Endothelial cell (in vitro differentiated cells): ENCODE results near the gene EXPH5. TPM values are rescaled to one million over a fixed set of nuclear protein-coding genes. Genes with fewer than 3 reads are reported as not detected.

Source experiments
- DNase-seq: peaks from one replicate; pipeline ENCODE4 v3.0.0; 2021; ENCODE audit warnings: low spot score
- H3K27ac Mint-ChIP-seq: one replicate; pipeline ENCODE4 v1.8.0; 2021; ENCODE audit warnings: mixed read lengths, inconsistent platforms; ENCODE audit not compliant: unreplicated experiment
- H3K27me3 Mint-ChIP-seq: one replicate; pipeline ENCODE4 v1.8.0; 2021; ENCODE audit warnings: mild to moderate bottlenecking, moderate library complexity, mixed read lengths, inconsistent platforms; ENCODE audit not compliant: unreplicated experiment
- H3K36me3 Mint-ChIP-seq: one replicate; pipeline ENCODE4 v1.8.0; 2021; ENCODE audit warnings: mild to moderate bottlenecking, low read depth, mixed read lengths, inconsistent platforms; ENCODE audit not compliant: unreplicated experiment
- H3K4me1 Mint-ChIP-seq: one replicate; pipeline ENCODE4 v1.8.0; 2021; ENCODE audit warnings: mild to moderate bottlenecking, mixed read lengths, inconsistent platforms; ENCODE audit not compliant: unreplicated experiment
- H3K4me3 Mint-ChIP-seq: one replicate; pipeline ENCODE4 v1.8.0; 2021; ENCODE audit warnings: mild to moderate bottlenecking, mixed read lengths, inconsistent platforms; ENCODE audit not compliant: unreplicated experiment
- H3K9me3 Mint-ChIP-seq: one replicate; pipeline ENCODE4 v1.8.0; 2021; ENCODE audit warnings: mixed read lengths, inconsistent platforms; ENCODE audit not compliant: unreplicated experiment
- CTCF ChIP-seq: fragments of 200-600 bp; sonication (generic); IDR thresholded peaks from one replicate; pipeline ENCODE4 v1.5.0; 2021; ENCODE audit warnings: antibody characterized with exemption; ENCODE audit not compliant: unreplicated experiment
- total RNA-seq: library from RNA; stranded (reverse); fragmentation: NEBNext Ultra II Directional; extraction: Animal tissue kit (Norgen Biotek cat#: 25700); gene quantifications from one replicate; pipeline ENCODE4 v1.2.1, GENCODE V29; 2021; ENCODE audit not compliant: unreplicated experiment

EXPH5 gene
- total RNA-seq, 1 donor from 2014 or later, result 0.62 TPM

- no peaks in the 10 kb centered on the region for H3K9me3 Mint-ChIP-seq
- DNase-seq, result no peak
- H3K36me3 Mint-ChIP-seq, result no peaks in the 10 kb centered on the region
- TF ChIP-seq CTCF, result no peak
- no peak overlapping the region for H3K27ac Mint-ChIP-seq
- peaks cover 5% of the 10 kb centered on the region for H3K4me1 Mint-ChIP-seq
- H3K27me3 Mint-ChIP-seq, result no peaks in the 10 kb centered on the region
- H3K4me3 Mint-ChIP-seq, result no peak overlapping the region
Measured at GRCh38 chr11:108535384-108535955, 58.1 kb downstream of the EXPH5 start.

- no peak for DNase-seq
- no peak overlapping the region for H3K27ac Mint-ChIP-seq
- H3K27me3 Mint-ChIP-seq, result no peaks in the 10 kb centered on the region
- no peak overlapping the region for H3K4me3 Mint-ChIP-seq
- no peaks in the 10 kb centered on the region for H3K36me3 Mint-ChIP-seq
- peaks cover 5% of the 10 kb centered on the region for H3K4me1 Mint-ChIP-seq
- TF ChIP-seq CTCF, result no peak
- no peaks in the 10 kb centered on the region for H3K9me3 Mint-ChIP-seq
Measured at GRCh38 chr11:108534274-108534882, 59.2 kb downstream of the EXPH5 start.

- no peak for TF ChIP-seq CTCF
- no peak overlapping the region for H3K27ac Mint-ChIP-seq
- DNase-seq, result no peak
- H3K36me3 Mint-ChIP-seq, result no peaks in the 10 kb centered on the region
- no peaks in the 10 kb centered on the region for H3K9me3 Mint-ChIP-seq
- H3K4me3 Mint-ChIP-seq, result no peak overlapping the region
- no peaks in the 10 kb centered on the region for H3K27me3 Mint-ChIP-seq
- H3K4me1 Mint-ChIP-seq, result no peaks in the 10 kb centered on the region
Measured at GRCh38 chr11:108530426-108530825, 63.1 kb downstream of the EXPH5 start.

GRCh38 chr11:108527382-108527781 is 66.2 kb downstream of the EXPH5 start:
- no peaks in the 10 kb centered on the region for H3K9me3 Mint-ChIP-seq
- no peaks in the 10 kb centered on the region for H3K36me3 Mint-ChIP-seq
- H3K4me3 Mint-ChIP-seq, result no peak overlapping the region
- no peak for DNase-seq
- no peak for TF ChIP-seq CTCF
- H3K27me3 Mint-ChIP-seq, result no peaks in the 10 kb centered on the region
- H3K27ac Mint-ChIP-seq, result no peak overlapping the region
- no peaks in the 10 kb centered on the region for H3K4me1 Mint-ChIP-seq

GRCh38 chr11:108525161-108525560 is 68.4 kb downstream of the EXPH5 start:
- no peak overlapping the region for H3K27ac Mint-ChIP-seq
- no peaks in the 10 kb centered on the region for H3K27me3 Mint-ChIP-seq
- DNase-seq, result no peak
- TF ChIP-seq CTCF, result no peak
- no peaks in the 10 kb centered on the region for H3K4me1 Mint-ChIP-seq
- no peaks in the 10 kb centered on the region for H3K36me3 Mint-ChIP-seq
- H3K4me3 Mint-ChIP-seq, result no peak overlapping the region
- H3K9me3 Mint-ChIP-seq, result no peaks in the 10 kb centered on the region
